Mesodermal cell (in vitro differentiated cells): ENCODE results near the gene SNAI3. TPM values are rescaled to one million over a fixed set of nuclear protein-coding genes. Genes with fewer than 3 reads are reported as not detected.
A peak's percentile ranks its signal among the peaks of the same experiment; 100 is the strongest.

ENCODE experiments used
- H3K27ac ChIP-seq: 2 replicates; pipeline ENCODE4 v1.7.0; 2013; ENCODE audit warnings: mild to moderate bottlenecking, low read depth, low read length, moderate library complexity; ENCODE audit not compliant: severe bottlenecking
- H3K36me3 ChIP-seq: 2 replicates; pipeline ENCODE4 v1.7.1; 2013; ENCODE audit warnings: mild to moderate bottlenecking, low read length, moderate library complexity; ENCODE audit not compliant: control insufficient read depth, insufficient read depth
- H3K4me1 ChIP-seq: one replicate; pipeline ENCODE4 v1.7.1; 2013; ENCODE audit warnings: mild to moderate bottlenecking, low read length; ENCODE audit not compliant: insufficient read depth, control insufficient read depth, poor library complexity, severe bottlenecking
- H3K4me3 ChIP-seq: 2 replicates; pipeline ENCODE4 v1.7.0; 2013; ENCODE audit warnings: low read length, control low read depth, mild to moderate bottlenecking; ENCODE audit not compliant: insufficient read depth, poor library complexity, severe bottlenecking; ENCODE audit errors: extremely low read depth
- H3K9me3 ChIP-seq: 2 replicates; pipeline ENCODE4 v1.7.1; 2013; ENCODE audit warnings: mild to moderate bottlenecking, low read length, moderate library complexity; ENCODE audit not compliant: control insufficient read depth
- WGBS, 2 experiments: methylation state at CpG; one replicate each; pipeline ENCODE4 v1.1.5; 2013; ENCODE audit warnings: missing lambda C conversion rate in 2 of 2; ENCODE audit not compliant: insufficient coverage in 2 of 2; 5-methylcytosine and 5-hydroxymethylcytosine counted together
- polyA plus RNA-seq, 2 experiments: library from polyadenylated mRNA; stranded (reverse); fragments of 50-300 nt; gene quantifications; one replicate each; pipeline ENCODE4 v1.2.3, GENCODE V29; 2013

SNAI3 gene
- polyA plus RNA-seq (2013, experiment 1 of 2): 0.55 TPM
- polyA plus RNA-seq (2013, experiment 2 of 2): 0.40 TPM

- Histone ChIP-seq H3K36me3 (no peaks in the 10 kb centered on the region), H3K4me1 (peaks cover 5% of the 10 kb centered on the region), H3K9me3 (no peaks in the 10 kb centered on the region), H3K27ac (no peak within 1 kb of the TSS), H3K4me3 (peak within 1 kb of the TSS; percentile 33)
- 9 to 11% methylated on average over 45 to 59 of the region's 65 CpGs for WGBS, 2 experiments
Measured at GRCh38 chr16:88686439-88687253, at the start of gene SNAI3. Gene SNAI3 (minus strand): TSS chr16:88686507. CDS start chr16:88686406, 101 bp downstream.

GRCh38 chr16:88736088-88736487, 49.8 kb upstream of the SNAI3 start:
- Histone ChIP-seq H3K27ac (no peak overlapping the region), H3K4me3 (no peak overlapping the region), H3K9me3 (no peaks in the 10 kb centered on the region), H3K36me3 (peaks cover 72% of the 10 kb centered on the region), H3K4me1 (no peaks in the 10 kb centered on the region)
- 95 to 96% methylated on average over 15 to 21 of the region's 21 CpGs for WGBS, 2 experiments

- Histone ChIP-seq H3K36me3 (peaks cover 68% of the 10 kb centered on the region), H3K27ac (no peak overlapping the region), H3K4me1 (no peaks in the 10 kb centered on the region), H3K4me3 (no peak overlapping the region), H3K9me3 (no peaks in the 10 kb centered on the region)
- 96% methylated on average over 10 of the region's 10 CpGs for WGBS, 2 experiments
Measured at GRCh38 chr16:88735616-88736015, 49.3 kb upstream of the SNAI3 start.

DNA sequence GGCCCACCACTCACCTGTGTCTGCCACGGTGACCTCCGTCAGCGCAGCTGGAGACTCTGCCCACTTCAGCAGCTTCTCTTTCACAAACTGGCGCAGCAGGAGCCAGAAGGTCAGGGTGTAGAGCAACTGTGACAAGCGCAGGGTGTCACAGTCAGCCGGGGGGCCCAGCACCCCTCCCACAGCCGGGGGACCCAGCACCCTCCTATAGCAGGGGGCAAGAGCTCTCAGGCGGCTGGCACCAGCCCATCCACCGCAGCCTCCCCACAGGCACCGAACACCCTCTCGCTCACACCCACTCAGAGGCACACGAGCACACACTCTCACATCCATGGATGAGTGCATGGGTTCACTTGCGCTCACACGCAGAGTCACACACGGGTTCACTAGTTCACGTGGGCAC, 48.8 kb upstream of the SNAI3 start:
- 94 to 98% methylated on average over 13 to 14 of the region's 16 CpGs for WGBS, 2 experiments

DNA sequence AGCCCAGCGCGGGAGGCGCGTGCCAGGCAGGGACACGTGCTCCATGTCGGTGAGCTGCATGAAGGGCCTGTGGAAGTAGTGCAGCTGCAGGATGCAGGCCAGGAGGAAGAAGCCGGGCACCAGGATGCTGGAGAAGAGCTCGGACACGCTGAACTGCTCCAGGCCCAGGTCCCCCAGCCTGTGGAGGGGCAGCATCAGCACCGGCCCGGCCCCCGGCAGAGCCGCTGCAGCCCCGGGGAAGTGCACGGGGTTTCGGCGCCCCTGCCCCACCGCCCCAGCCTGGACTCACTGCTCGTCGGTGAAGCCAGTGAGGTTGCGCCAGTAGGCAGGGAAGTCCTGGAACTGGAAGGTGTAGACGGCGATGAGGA, 48.0 kb upstream of the SNAI3 start:
- Histone ChIP-seq H3K27ac (no peak overlapping the region), H3K4me3 (no peak overlapping the region), H3K36me3 (peaks cover 68% of the 10 kb centered on the region), H3K4me1 (no peaks in the 10 kb centered on the region), H3K9me3 (no peaks in the 10 kb centered on the region)
- WGBS, 2 experiments: 95% methylated on average over 21 to 22 of the region's 23 CpGs

More for the DNA sequence above, 48.8 kb upstream of the SNAI3 start:
- H3K27ac ChIP-seq: no peak overlapping the region
- H3K4me3 ChIP-seq: no peak overlapping the region
- no peaks in the 10 kb centered on the region for H3K4me1 ChIP-seq
- H3K36me3 ChIP-seq: peaks cover 70% of the 10 kb centered on the region
- H3K9me3 ChIP-seq: no peaks in the 10 kb centered on the region

- WGBS, 2 experiments: 92 to 94% methylated on average over 21 to 27 of the region's 27 CpGs
- H3K36me3 ChIP-seq: peaks cover 63% of the 10 kb centered on the region
- no peaks in the 10 kb centered on the region for H3K9me3 ChIP-seq
- H3K4me1 ChIP-seq: no peaks in the 10 kb centered on the region
- H3K4me3 ChIP-seq: no peak overlapping the region
- H3K27ac ChIP-seq: no peak overlapping the region
Measured at GRCh38 chr16:88733630-88734360, 47.5 kb upstream of the SNAI3 start.

- WGBS, 2 experiments: 84 to 85% methylated on average over 13 of the region's 13 CpGs
- no peak overlapping the region for H3K4me3 ChIP-seq
- H3K27ac ChIP-seq: no peak overlapping the region
- H3K4me1 ChIP-seq: no peaks in the 10 kb centered on the region
- H3K9me3 ChIP-seq: no peaks in the 10 kb centered on the region
- H3K36me3 ChIP-seq: peaks cover 61% of the 10 kb centered on the region
Measured at GRCh38 chr16:88732961-88733294, 46.6 kb upstream of the SNAI3 start.

- 88 to 89% methylated on average over 27 to 29 of the region's 30 CpGs for WGBS, 2 experiments
- H3K4me1 ChIP-seq: no peaks in the 10 kb centered on the region
- H3K4me3 ChIP-seq: no peak overlapping the region
- no peaks in the 10 kb centered on the region for H3K9me3 ChIP-seq
- no peak overlapping the region for H3K27ac ChIP-seq
- H3K36me3 ChIP-seq: peaks cover 62% of the 10 kb centered on the region
Measured at GRCh38 chr16:88732172-88732960, 46.1 kb upstream of the SNAI3 start.

DNA sequence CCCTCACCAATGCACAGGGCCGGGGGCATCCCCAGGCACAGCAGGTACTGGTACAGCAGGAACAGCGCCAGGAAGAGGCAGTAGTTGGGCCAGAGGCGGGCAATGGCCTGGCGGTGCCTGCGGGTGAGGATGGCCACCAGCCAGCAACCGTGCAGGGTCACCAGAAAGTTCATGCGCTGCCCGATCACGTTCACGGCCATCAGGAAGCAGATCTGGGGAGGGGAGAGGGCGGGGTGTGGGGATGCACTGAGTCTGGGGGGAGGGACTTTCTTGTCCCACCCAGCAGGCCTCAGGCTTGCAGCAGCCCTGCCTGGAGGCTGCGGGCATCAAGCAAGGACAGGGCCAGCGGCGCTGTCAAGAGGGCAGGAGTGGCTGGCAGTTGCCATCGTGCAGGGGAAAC, 45.4 kb upstream of the SNAI3 start:
- Histone ChIP-seq H3K4me3 (no peak overlapping the region), H3K4me1 (no peaks in the 10 kb centered on the region), H3K27ac (no peak overlapping the region), H3K9me3 (no peaks in the 10 kb centered on the region), H3K36me3 (peaks cover 63% of the 10 kb centered on the region)
- WGBS, 2 experiments: 93 to 95% methylated on average over 7 to 10 of the region's 15 CpGs

GRCh38 chr16:88730632-88731607, 44.6 kb upstream of the SNAI3 start:
- 89 to 91% methylated on average over 31 to 33 of the region's 34 CpGs for WGBS, 2 experiments
- Histone ChIP-seq H3K9me3 (no peaks in the 10 kb centered on the region), H3K36me3 (peaks cover 65% of the 10 kb centered on the region), H3K4me1 (no peaks in the 10 kb centered on the region), H3K4me3 (no peak overlapping the region), H3K27ac (peak overlapping the region; percentile 10)
